Inferior parietal cortex (tissue), 1 donor: ENCODE results near the gene SLC1A3.
A peak's percentile ranks its signal among the peaks of the same experiment; 100 is the strongest.

Source experiments
- DNase-seq: peaks from one replicate; pipeline ENCODE4 v3.0.0-alpha.2; 2016; ENCODE audit errors: extremely low spot score

Gene SLC1A3

DNA sequence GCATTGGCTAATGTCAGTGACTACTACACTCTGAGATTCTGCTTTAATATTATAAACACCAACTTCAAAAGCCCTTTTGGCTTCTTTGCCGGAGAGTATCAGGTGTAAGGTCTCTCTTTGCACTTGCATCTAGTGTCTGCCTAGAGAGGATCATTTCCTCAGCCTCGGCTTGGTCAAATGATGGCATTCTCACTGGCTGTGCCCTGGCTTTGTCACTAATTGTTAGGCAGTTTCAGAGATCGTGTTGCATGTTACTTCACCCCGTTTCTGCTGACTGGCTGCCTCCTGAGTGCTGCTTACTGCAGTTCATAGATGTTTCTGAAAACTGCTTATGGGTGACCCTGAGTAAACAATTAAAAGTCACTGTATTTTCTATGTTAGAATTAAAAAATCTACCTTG, 48.8 kb downstream of the SLC1A3 start:
- DNase-seq: no peak

DNA sequence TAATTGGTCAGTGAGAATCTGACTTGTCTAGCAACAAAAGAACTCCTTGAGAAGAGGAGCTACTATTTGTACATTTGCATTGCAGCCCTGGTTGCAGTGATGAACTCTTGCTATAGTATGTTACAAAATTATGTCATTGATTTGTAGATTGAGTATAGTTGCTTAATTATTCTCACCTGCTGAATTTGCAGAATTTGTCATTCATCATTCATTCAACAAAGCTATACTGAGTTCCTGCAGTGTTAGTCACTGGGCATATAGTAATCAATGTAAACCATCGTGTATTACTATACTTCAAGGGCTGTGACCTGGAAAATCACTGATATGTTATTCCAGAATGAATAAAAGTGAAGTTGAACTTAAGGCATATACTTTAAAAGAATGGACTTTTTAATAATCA, 50.1 kb downstream of the SLC1A3 start:
- DNase-seq: no peak

DNA sequence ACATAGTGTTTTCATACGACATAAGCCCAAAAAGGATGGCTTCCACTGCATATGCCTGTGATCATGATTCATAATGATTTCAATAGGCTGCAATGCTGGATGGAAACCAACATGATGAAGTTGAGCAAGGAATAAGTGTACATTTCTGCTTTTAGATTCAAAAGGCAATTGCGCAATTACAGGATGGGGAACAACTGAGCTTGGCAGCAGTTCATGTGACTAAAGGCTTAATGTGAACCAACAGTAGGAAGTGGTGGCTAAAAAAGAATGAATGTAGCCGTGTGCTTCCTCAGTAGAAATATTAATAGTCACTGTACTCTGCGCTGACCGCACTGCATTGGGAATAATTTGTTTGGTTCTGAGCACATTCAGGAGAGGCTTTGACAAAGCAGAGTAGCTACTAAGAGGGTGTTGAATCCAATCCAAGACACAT, 51.2 kb downstream of the SLC1A3 start:
- DNase-seq: peak; percentile 80

DNA sequence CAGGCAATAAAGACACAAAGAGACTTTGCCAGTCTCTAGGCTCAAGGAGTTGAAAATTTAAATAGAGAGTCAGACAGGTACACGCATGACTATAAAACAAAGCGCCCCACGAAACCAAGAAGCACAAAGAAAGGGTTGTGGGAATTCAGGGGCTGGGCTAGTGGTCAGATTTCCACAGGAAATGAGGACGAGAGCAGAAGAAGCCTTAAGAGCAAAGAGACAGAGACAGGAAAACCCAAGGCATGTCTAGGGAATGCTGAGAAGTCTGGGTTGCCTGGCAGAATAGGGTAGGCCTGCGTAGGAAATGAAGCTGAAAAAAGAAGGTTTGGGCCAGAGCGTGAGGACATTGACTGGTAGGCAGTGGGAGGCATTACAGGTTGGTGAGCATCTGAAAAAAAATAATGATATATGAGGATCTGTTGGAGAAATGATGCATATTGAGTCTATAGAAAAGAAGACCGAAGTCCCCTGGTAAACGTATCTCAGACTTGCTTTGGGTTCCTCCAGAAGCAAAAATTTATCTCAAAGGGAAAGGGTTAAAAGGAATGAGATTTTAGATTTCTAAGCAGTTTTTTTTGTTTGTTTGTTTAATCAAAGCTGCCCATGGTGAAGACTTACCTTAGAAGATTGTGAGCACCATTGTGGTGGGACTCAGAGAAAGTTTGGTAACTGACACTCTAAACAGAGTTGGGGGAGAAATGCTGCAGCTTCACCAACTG, 51.8 kb downstream of the SLC1A3 start:
- DNase-seq: no peak

DNA sequence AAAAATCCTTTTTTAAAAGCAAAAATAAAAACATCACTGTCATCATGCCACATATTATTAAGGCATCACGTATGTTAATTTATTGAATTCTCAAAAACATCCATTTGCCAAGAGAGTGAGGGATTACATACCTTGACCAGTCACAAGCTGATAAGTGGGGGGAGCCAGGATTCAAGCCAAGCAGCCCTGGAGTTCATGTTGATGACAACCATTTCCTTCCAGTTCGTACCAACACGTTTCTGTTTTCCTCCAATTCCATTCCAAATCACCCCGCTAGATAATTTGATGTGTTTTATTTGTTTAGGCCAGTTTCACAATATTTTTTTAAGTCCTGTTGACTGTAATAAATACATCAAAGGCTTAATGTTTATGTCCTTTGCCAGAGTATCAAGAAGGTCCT, 53.0 kb downstream of the SLC1A3 start:
- DNase-seq: no peak

GRCh38 chr5:36660397-36661049, 54.1 kb downstream of the SLC1A3 start:
- DNase-seq: no peak

DNA sequence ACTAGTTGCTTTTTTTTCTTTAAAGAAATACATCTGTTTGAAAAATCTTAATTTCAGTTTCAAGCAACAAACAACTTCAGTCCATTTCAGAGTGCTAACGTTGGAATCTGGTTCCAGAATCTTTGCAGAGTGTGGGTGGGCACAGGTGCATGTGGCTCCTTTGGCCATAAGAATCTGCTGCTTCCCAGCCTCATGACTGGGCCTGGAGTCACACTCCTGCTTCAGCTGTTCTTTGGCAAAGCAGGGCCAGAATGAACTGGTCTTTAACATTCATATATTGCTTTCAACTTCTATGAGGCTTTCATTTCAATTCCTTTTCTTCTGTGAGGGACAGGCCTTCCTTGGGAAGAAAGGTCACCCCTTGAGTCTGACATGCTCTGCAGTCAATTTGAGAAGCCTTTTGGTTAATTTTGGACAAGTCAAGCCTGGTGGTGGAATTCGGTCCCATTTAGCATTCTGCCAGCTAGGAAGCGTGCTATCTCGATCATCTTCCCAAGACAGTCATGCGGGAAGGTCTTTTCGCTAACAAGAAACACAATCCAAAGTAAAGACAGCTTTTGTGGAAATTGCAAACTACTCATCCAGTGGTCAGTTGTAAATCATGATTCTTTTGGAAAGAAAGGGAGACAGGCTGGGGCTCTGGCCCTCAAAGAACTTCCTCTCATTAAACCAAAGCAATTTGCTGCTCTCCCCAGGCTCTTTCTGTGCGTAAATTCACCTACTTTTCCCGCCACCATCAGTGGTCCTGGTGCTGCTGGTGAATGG, 55.2 kb downstream of the SLC1A3 start:
- no peak for DNase-seq

- DNase-seq: peak; percentile 64
Observed at GRCh38 chr5:36662291-36662851, 56.0 kb downstream of the SLC1A3 start.

GRCh38 chr5:36664766-36665165, 58.4 kb downstream of the SLC1A3 start:
- no peak for DNase-seq

DNA sequence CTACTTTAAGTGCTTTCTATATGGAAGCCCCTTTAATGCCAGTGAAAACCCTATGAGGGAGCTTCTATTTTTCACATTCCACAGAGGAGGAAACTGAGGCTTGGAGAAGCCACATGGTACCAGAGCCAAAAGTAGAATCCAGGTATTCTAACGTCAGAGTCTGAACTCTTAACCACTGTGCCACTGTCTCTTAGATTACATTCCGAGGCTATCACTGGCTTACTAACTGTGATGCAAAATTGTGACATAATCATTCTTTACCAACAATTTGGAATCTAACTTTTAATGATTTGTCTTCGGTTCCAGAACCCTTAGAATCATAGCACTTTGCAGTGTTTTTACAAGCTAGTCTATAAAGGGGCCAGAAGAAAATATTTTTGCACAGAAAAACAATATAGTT, 59.2 kb downstream of the SLC1A3 start:
- DNase-seq: no peak

DNA sequence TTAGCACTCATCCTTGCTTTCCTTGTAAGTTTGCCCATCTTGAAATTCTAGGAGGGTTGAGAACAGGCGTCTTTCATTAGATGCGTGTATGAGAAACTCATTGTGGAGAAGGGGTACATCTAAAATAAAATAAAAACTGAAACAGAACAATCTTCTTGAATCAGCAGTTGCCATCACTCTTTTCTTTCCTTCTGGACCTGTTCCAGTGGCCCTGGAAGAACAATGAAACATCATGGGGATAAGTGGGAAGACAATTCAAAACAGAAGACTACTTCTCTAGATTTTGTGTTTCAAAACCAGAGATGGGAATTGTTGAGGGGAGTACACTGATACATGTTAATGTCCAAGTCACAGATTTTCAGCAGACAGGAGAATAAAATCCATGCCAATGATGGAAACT, 59.9 kb downstream of the SLC1A3 start:
- no peak for DNase-seq

DNA sequence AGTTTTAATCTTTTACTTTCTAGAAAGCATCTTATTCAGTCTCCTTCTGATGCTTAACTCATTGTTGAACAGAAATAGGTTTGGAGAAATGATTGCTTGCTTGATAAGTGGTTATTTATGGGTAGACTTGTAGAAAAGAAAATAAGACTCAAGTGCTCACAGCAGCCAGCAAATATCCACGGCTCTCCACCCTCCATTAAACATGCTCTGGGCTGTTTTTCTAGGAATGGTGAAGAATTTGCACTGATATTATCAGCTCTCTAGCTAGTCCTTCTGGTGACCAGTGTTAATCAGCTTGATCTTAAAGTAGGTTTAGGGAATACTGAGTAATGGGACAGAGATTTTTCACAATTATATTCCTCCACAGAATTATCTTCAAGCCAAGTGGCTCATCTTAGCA, 60.6 kb downstream of the SLC1A3 start:
- no peak for DNase-seq

- DNase-seq: no peak
Observed at GRCh38 chr5:36667824-36668223, 61.4 kb downstream of the SLC1A3 start.

- DNase-seq: no peak
Observed at GRCh38 chr5:36669015-36669651, 62.7 kb downstream of the SLC1A3 start.

DNA sequence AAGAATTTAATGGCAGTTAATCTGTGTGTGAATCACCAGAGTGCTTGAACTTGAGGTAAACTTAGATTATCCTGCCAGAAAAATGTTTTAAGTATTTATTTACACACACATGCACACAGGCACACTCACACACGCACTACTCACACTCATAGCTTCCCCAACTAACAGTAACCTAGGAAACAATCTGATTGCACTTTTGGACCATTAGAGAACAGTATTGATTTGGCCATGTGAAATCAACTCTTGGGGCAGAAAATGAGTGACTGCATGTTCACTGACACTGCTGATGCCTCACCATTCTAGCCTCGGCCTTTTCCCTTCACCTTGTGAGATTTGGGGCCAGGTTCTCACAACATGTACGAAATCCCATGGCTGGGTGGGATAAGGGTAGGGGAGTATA, 64.1 kb downstream of the SLC1A3 start:
- no peak for DNase-seq

DNA sequence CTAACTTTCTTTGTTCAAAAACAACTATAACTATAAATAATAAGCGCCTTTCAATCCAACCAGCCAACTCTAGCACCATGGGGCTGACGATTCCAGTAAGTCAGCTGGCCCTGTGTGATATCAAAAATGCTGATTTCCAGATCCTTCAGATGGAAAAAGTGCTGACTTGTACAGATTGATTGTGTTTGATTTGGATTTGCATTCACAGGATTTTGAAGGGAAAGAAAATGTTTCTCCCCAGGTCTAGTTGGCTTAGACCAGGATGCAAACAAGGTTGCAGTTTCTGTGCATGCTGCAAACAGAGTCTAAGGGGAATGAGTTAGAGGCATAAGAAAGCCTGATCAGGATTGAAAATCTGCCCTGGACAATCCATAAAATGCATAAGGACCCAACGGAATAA, 68.9 kb downstream of the SLC1A3 start:
- no peak for DNase-seq

DNA sequence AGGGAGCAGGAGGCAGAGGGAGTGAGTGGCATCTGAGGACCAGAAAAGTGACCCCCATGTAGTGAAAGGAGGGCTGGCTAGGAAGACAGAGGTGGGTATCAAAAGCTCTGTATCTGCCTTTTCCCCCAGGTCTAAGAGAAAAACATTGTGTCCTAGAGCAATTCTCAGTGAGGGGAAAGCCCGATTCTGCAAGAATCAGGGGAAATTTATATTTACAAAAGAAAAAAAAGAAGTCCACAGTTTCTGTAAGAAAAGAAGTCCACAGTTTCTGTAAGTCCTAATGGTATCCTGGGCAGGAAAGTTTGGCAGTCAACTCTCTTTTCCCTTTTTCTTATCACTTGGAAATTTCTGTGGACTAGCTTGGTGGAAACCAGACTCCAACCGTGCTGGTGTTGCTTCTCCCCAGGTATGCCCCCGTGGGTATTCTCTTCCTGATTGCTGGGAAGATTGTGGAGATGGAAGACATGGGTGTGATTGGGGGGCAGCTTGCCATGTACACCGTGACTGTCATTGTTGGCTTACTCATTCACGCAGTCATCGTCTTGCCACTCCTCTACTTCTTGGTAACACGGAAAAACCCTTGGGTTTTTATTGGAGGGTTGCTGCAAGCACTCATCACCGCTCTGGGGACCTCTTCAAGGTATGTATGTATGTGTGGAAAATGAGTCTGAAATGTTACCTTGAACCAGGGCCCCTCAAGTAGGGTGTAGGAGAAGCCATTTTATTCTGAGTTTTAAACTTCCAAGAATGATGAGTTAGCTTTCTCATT, 73.0 kb downstream of the SLC1A3 start:
- no peak for DNase-seq

GRCh38 chr5:36680066-36680465, 73.7 kb downstream of the SLC1A3 start:
- no peak for DNase-seq

DNA sequence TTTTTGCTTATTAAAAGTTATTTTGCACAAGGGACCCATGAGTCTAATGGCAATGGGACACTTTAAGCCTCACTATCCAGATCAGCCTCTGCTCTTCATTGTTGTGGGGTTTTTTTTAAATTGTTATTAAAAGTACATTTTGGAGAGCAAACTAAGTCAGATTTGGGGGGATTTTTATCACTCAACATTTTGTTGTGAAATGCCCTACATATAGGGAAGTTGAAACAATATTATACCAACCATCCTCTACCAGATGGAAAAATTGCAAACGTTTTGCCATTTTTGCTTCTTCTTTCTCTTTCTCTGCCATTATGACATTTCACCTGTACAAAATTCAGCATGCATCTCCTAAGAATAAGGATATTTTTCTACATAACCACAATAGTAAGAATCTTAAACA, 75.3 kb downstream of the SLC1A3 start:
- DNase-seq: no peak

DNA sequence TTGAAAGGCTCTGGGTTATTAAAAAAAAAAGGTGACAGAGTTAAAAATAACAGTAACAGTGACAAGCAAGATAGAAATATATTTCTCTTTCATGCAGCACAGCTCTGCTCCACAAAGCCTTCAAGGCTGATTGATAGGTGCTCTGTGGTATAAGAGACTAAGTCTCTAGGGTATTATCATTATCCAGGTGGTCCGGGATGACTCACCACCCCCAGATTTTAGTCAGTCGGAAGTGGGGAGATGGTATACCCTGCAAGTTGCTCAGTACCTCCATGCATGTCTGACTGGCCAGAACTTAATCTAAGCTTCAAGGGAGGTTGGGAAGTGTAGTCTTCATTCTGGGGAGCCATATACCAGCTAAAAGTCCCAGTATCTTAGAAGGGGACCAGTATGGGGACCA, 76.1 kb downstream of the SLC1A3 start:
- DNase-seq: no peak

DNA sequence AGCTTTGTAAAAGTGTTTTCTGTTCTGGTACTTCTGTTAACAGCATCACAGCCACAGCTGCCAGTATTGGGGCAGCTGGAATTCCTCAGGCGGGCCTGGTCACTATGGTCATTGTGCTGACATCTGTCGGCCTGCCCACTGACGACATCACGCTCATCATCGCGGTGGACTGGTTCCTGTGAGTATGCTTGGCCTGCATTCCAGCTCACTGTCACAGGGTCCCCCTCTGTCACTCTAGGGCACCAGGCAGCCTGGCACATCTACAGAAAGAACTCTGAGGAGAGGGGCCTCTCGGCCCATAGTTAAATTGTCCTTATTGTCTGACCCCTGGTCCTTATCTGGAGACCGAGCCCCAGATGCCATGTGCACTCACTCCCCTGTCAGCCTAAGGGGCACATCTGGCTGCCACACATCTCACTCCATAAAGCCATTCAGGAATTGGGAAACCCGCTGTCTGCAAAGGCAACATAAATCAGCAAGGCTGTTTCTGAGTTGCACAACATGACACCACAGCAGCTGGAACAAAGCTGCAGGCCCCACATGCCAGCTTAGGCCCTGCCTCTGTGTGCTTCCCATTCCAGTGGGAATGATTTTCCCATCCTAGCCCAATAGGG, 77.5 kb downstream of the SLC1A3 start:
- peak; percentile 69 for DNase-seq
